ENCODE measurements around the gene RHEBL1. TPM values are rescaled to one million over a fixed set of nuclear protein-coding genes. Genes with fewer than 3 reads are reported as not detected.
A peak's percentile ranks its signal among the peaks of the same experiment; 100 is the strongest.

RHEBL1 gene
- total and polyA plus RNA-seq, 2 of the 8 experiments (the other 6 are each of a cell fraction or from before 2014, with no cell fraction given): 7.5 to 9.4 TPM

GRCh38 chr12:49057888-49058287, 11.9 kb downstream of the RHEBL1 start:
- TF ChIP-seq SP1 (IDR thresholded peaks at IDR 0.05; ENCODE audit: low read depth, low read length) (no peak), FOSL1 (IDR thresholded peaks at IDR 0.05; ENCODE audit: insufficient read depth, low read depth, low read length) (no peak), NANOG (IDR thresholded peaks at IDR 0.05; ENCODE audit: insufficient read depth, low read depth, low read length, poor library complexity, severe bottlenecking) (no peak), RAD21 (IDR thresholded peaks at IDR 0.05 in 1 of 2, conservative IDR thresholded peaks at IDR 0.05 in 1 of 2; ENCODE audit: low read depth in 2 of 2, low read length in 2 of 2) (no peak), SAP30 (IDR thresholded peaks at IDR 0.05; ENCODE audit: insufficient read depth, insufficient replicate concordance, low read length) (no peak), CHD1 (IDR thresholded peaks at IDR 0.05; ENCODE audit: low read depth, low read length) (no peak), HDAC2 (IDR thresholded peaks at IDR 0.05; ENCODE audit: borderline replicate concordance in 1 of 2, low read depth in 2 of 2, low read length in 2 of 2) (no peak), CBX8 (IDR thresholded peaks at IDR 0.05; ENCODE audit: borderline replicate concordance, low read depth, low read length) (no peak), RXRA (IDR thresholded peaks at IDR 0.05; ENCODE audit: insufficient read depth, low read depth, low read length) (no peak), GTF2F1 (IDR thresholded peaks at IDR 0.05; ENCODE audit: borderline replicate concordance, low read depth, low read length) (no peak)
- DNase-seq (ENCODE audit: low read depth in 1 of 2, low spot score in 2 of 2) (no peak), FAIRE-seq (no peak)
- Histone ChIP-seq H3K4me1 (replicated peaks in 1 of 4; ENCODE audit: control insufficient read depth in 3 of 4, insufficient read depth in 4 of 4, low read length in 3 of 4) (peaks cover 9 to 37% (median 13%) of the 10 kb centered on the region in 4 experiments), H2AK5ac (ENCODE audit: low read depth, low read length) (no peak overlapping the region), H3K18ac (ENCODE audit: extremely low read depth, low read length) (no peak overlapping the region), H2BK15ac (ENCODE audit: low read length) (no peak overlapping the region), H3K23ac (ENCODE audit: insufficient read length) (no peak overlapping the region), H3K79me2 (ENCODE audit: control insufficient read depth in 1 of 2, insufficient read depth in 2 of 2, low read length in 2 of 2) (peaks cover 51 to 68% of the 10 kb centered on the region in 2 experiments), H3K4me2 (ENCODE audit: insufficient read depth in 1 of 2, low read depth in 2 of 2, low read length in 2 of 2) (peak overlapping the region; percentile 81 to 98), H3K4me3 (ENCODE audit: extremely low read depth in 1 of 4, insufficient read depth in 2 of 4, low read depth in 3 of 4, low read length in 4 of 4) (peak overlapping the region; percentile 85 to 97 (median 96); a peak in 7 of 8 replicates), H2AFZ (ENCODE audit: low read length) (no peak overlapping the region), H2BK12ac (ENCODE audit: low read depth, low read length) (no peak overlapping the region), H3K23me2 (ENCODE audit: low read depth, low read length) (peaks cover 15% of the 10 kb centered on the region), H3K4ac (replicated peaks; ENCODE audit: insufficient read length, low read depth, low read length) (no peak overlapping the region), H3K27ac (ENCODE audit: low read depth, low read length) (no peak overlapping the region), H4K91ac (replicated peaks; ENCODE audit: insufficient read length, low read length) (no peak overlapping the region), H3K14ac (ENCODE audit: insufficient read length) (no peak overlapping the region), H3K56ac (replicated peaks; ENCODE audit: insufficient read length, low read depth, low read length) (no peak overlapping the region), H2BK20ac (ENCODE audit: low read length) (no peak overlapping the region), H3K9me3 (ENCODE audit: insufficient read depth in 2 of 2, low read depth in 1 of 2, low read length in 1 of 2) (no peaks in the 10 kb centered on the region), H4K8ac (ENCODE audit: extremely low read depth, insufficient read depth, low read length) (no peak overlapping the region), H3K79me1 (ENCODE audit: low read depth, low read length) (peaks cover 33% of the 10 kb centered on the region), H2BK5ac (ENCODE audit: low read depth, low read length) (no peak overlapping the region), H4K5ac (ENCODE audit: insufficient read length, low read depth, low read length) (no peak overlapping the region), H3K9ac (replicated peaks in 1 of 4; ENCODE audit: extremely low read depth in 1 of 4, low read depth in 3 of 4, low read length in 3 of 4) (peak overlapping the region in 1 of 4 experiments; percentile 6; a peak in 1 of 7 replicates), H2BK120ac (replicated peaks; ENCODE audit: low read depth, low read length) (no peak overlapping the region), H3K36me3 (ENCODE audit: control insufficient read depth in 2 of 4, insufficient read depth in 4 of 4, low read length in 3 of 4) (peaks cover 14 to 23% (median 22%) of the 10 kb centered on the region in 4 experiments), H4K20me1 (replicated peaks in 1 of 2; ENCODE audit: control insufficient read depth in 1 of 2, insufficient read depth in 2 of 2, low read length in 2 of 2) (peaks cover 42 to 56% of the 10 kb centered on the region in 2 experiments), H3K27me3 (replicated peaks in 1 of 4; ENCODE audit: control insufficient read depth in 3 of 4, extremely low read depth in 1 of 4, insufficient read depth in 3 of 4, low read length in 3 of 4) (no peaks in the 10 kb centered on the region)
- WGBS, 2 experiments (ENCODE audit: extremely low coverage in 1 of 2, insufficient coverage in 1 of 2, insufficient read length in 1 of 2, insufficient replicate concordance in 2 of 2, low coverage in 1 of 2, low lambda C conversion rate in 2 of 2, missing lambda C conversion rate in 1 of 2): 69% methylated on average over 4 of the region's 4 CpGs; no CpG with 5 or more reads in 1 of the 2 experiments
- ChIA-PET POLR2A (ENCODE audit: partially characterized antibody) (interaction anchor here (1.0 to 5.6 kb wide), 10 partner anchors 12 to 201 kb away, joined by 3 to 47 read pairs (median 6); partner anchors contain the start of genes DDN, RHEBL1 and TUBA1B), CTCF (ENCODE audit: partially characterized antibody) (interaction anchor here (0.9 to 2.7 kb wide), 5 partner anchors 14 to 70 kb away, joined by 3 to 16 read pairs (median 10); partner anchors contain the start of gene DHH)

Data from H1 (cell line).